ENCODE measurements around the gene PRRT2. TPM values are rescaled to one million over a fixed set of nuclear protein-coding genes. Genes with fewer than 3 reads are reported as not detected.

Gene PRRT2
- total RNA-seq, 1 donor: 3.0 TPM

- TF ChIP-seq CTCF (IDR thresholded peaks at IDR 0.05; ENCODE audit: insufficient read depth, low read depth, low read length): no peak
- H3K4me3 ChIP-seq (ENCODE audit: low read depth, low read length): peak overlapping the region; percentile 78
- DNase-seq (ENCODE audit: low read depth): peak; percentile 98
Observed at GRCh38 chr16:29805232-29806098, 6.5 kb upstream of the PRRT2 start.

- no peak for TF ChIP-seq CTCF (IDR thresholded peaks at IDR 0.05; ENCODE audit: insufficient read depth, low read depth, low read length)
- peak; percentile 93 for DNase-seq (ENCODE audit: low read depth)
Observed at GRCh38 chr16:29806099-29806579, 5.9 kb upstream of the PRRT2 start, which contains the start of gene MAZ. MAZ (plus strand) TSS chr16:29806529; CDS start chr16:29806702, 173 bp downstream.

GRCh38 chr16:29806641-29807425, 5.2 kb upstream of the PRRT2 start:
- DNase-seq (ENCODE audit: low read depth): no peak
- peak overlapping the region; percentile 68 for H3K4me3 ChIP-seq (ENCODE audit: low read depth, low read length)
- no peak for TF ChIP-seq CTCF (IDR thresholded peaks at IDR 0.05; ENCODE audit: insufficient read depth, low read depth, low read length)

More at GRCh38 chr16:29806099-29806579, 5.9 kb upstream of the PRRT2 start, which contains the start of gene MAZ:
- H3K4me3 ChIP-seq (ENCODE audit: low read depth, low read length): peak within 1 kb of the TSS; percentile 78

GRCh38 chr16:29807426-29808218, 4.4 kb upstream of the PRRT2 start:
- DNase-seq (ENCODE audit: low read depth): peak; percentile 96
- H3K4me3 ChIP-seq (ENCODE audit: low read depth, low read length): peak overlapping the region; percentile 68
- TF ChIP-seq CTCF (IDR thresholded peaks at IDR 0.05; ENCODE audit: insufficient read depth, low read depth, low read length): peak; percentile 54

GRCh38 chr16:29808219-29808900, 3.6 kb upstream of the PRRT2 start:
- no peak for DNase-seq (ENCODE audit: low read depth)
- TF ChIP-seq CTCF (IDR thresholded peaks at IDR 0.05; ENCODE audit: insufficient read depth, low read depth, low read length): no peak
- H3K4me3 ChIP-seq (ENCODE audit: low read depth, low read length): peak overlapping the region; percentile 68

All from fibroblast of villous mesenchyme (primary cell).